C4-2B (cell line): ENCODE results near the gene MDFIC2.

ENCODE experiments used
- H3K27ac ChIP-seq: fragments of 450-650 bp; 2 replicates; pipeline ENCODE4 v1.5.1; 2017
- CTCF ChIP-seq: fragments of 450-650 bp; conservative IDR thresholded peaks from 2 replicates; pipeline ENCODE4 v1.5.1; 2017; ENCODE audit warnings: mild to moderate bottlenecking
- ZFX ChIP-seq: fragments of 450-650 bp; IDR thresholded peaks from 2 replicates; pipeline ENCODE4 v1.6.1; 2017

The MDFIC2 gene

GRCh38 chr3:70256566-70256965 lies 55.9 kb downstream of the MDFIC2 start:
- H3K27ac ChIP-seq, result no peak overlapping the region
- TF ChIP-seq ZFX, result no peak
- no peak for TF ChIP-seq CTCF

GRCh38 chr3:70250492-70250891 lies 61.9 kb downstream of the MDFIC2 start:
- H3K27ac ChIP-seq, result no peak overlapping the region
- no peak for TF ChIP-seq ZFX
- no peak for TF ChIP-seq CTCF

GRCh38 chr3:70249509-70250160 lies 62.8 kb downstream of the MDFIC2 start:
- no peak for TF ChIP-seq CTCF
- TF ChIP-seq ZFX, result no peak
- H3K27ac ChIP-seq, result no peak overlapping the region

- TF ChIP-seq CTCF (no peak), ZFX (no peak)
- H3K27ac ChIP-seq, result no peak overlapping the region
Observed at GRCh38 chr3:70248856-70249255, 63.6 kb downstream of the MDFIC2 start.

GRCh38 chr3:70247955-70248354 lies 64.5 kb downstream of the MDFIC2 start:
- no peak overlapping the region for H3K27ac ChIP-seq
- TF ChIP-seq ZFX (no peak), CTCF (no peak)

- no peak for TF ChIP-seq ZFX
- no peak for TF ChIP-seq CTCF
- H3K27ac ChIP-seq, result no peak overlapping the region
Observed at GRCh38 chr3:70245746-70246525, 66.5 kb downstream of the MDFIC2 start.

- no peak for TF ChIP-seq CTCF
- no peak overlapping the region for H3K27ac ChIP-seq
Observed at GRCh38 chr3:70244422-70244821, 68.0 kb downstream of the MDFIC2 start.
